VCaP (cell line): Measurements from ENCODE around the gene PLCB4.
"Not testable (repeated sequence)": the region's sequence is repeated elsewhere in the genome, so short reads cannot be mapped to it uniquely, and the experiment has no call there.

Experiments
- H3K27ac ChIP-seq: fragments of 450-650 bp; 2 replicates; pipeline ENCODE4 v1.5.1; 2017
- TF ChIP-seq, protein P1 (sequence below): fragments of 450-650 bp; conservative IDR thresholded peaks from 2 replicates; pipeline ENCODE4 v1.5.1; 2017; ENCODE audit warnings: mild to moderate bottlenecking, moderate library complexity

Gene PLCB4

DNA sequence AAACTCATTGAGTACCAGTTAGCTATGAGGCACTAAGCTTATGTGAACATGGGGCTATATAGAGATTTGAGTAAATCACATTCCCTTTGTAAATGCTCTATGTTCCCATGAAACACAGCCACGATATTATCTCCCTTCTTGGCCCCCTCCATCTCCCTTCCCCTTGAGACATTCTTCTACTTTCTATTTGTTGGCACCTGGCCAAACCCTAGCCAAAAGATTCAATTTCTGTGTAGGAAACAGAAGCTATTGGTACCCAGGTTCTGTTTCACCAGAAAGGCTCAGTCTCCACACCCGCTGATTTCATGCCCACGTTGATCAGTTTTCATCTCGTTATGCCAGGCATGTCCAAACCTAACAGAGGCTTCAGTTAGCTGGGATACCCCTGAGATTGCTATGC is 300.0 kb downstream of the PLCB4 start:
- no peak overlapping the region for H3K27ac ChIP-seq
- TF ChIP-seq, protein P1, sequence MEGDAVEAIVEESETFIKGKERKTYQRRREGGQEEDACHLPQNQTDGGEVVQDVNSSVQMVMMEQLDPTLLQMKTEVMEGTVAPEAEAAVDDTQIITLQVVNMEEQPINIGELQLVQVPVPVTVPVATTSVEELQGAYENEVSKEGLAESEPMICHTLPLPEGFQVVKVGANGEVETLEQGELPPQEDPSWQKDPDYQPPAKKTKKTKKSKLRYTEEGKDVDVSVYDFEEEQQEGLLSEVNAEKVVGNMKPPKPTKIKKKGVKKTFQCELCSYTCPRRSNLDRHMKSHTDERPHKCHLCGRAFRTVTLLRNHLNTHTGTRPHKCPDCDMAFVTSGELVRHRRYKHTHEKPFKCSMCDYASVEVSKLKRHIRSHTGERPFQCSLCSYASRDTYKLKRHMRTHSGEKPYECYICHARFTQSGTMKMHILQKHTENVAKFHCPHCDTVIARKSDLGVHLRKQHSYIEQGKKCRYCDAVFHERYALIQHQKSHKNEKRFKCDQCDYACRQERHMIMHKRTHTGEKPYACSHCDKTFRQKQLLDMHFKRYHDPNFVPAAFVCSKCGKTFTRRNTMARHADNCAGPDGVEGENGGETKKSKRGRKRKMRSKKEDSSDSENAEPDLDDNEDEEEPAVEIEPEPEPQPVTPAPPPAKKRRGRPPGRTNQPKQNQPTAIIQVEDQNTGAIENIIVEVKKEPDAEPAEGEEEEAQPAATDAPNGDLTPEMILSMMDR: no peak

DNA sequence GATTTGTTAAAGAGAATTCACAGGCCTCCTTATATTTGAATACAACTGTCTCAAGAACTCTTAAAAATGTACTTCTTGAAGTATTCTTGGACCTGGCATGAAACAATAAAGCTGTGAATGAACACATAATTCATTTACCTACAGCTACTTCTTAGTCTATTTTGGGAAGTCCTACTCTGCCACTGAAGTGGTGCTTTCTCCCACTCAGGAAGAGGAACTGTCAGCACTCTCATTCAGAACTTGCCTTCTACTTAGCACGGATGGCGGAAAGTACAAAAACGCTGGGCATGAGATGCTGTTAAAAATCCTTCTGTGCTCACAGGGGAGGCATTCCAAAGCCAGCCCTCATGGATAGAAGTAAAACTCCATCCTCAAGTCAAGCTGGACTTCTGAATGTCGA is 300.7 kb downstream of the PLCB4 start:
- H3K27ac ChIP-seq: no peak overlapping the region
- TF ChIP-seq, protein P1: no peak

- TF ChIP-seq, protein P1: no peak
- H3K27ac ChIP-seq: peak overlapping the region; percentile 20
Measured at GRCh38 chr20:9374072-9374471, 305.2 kb downstream of the PLCB4 start.

- H3K27ac ChIP-seq: peak overlapping the region; percentile 20
- TF ChIP-seq, protein P1: no peak
Measured at GRCh38 chr20:9374480-9374879, 305.6 kb downstream of the PLCB4 start.

- peak overlapping the region; percentile 5; the same call in 1 of the 2 replicates for H3K27ac ChIP-seq
- TF ChIP-seq, protein P1: no peak
Measured at GRCh38 chr20:9375221-9375681, 306.4 kb downstream of the PLCB4 start.

DNA sequence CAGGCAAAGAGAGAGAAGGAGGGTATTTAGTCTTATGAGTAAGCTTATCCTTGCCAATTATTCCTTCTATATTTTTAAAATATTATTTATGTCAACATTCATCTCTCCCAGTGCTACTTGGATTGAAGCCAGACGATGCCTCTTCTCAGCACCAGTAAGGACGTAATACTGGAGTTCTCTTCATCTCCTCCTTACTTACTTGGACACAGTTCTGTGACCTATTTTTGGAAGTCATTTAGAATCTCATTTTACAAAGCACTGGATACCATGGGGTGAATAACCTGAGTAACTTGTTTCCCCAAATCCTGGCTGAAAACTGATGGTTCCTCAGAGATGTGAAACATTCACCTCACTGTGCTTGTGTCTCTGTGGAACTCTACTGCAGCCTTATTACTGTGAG is 308.1 kb downstream of the PLCB4 start:
- peak overlapping the region; percentile 7; the same call in 1 of the 2 replicates for H3K27ac ChIP-seq
- TF ChIP-seq, protein P1: no peak

DNA sequence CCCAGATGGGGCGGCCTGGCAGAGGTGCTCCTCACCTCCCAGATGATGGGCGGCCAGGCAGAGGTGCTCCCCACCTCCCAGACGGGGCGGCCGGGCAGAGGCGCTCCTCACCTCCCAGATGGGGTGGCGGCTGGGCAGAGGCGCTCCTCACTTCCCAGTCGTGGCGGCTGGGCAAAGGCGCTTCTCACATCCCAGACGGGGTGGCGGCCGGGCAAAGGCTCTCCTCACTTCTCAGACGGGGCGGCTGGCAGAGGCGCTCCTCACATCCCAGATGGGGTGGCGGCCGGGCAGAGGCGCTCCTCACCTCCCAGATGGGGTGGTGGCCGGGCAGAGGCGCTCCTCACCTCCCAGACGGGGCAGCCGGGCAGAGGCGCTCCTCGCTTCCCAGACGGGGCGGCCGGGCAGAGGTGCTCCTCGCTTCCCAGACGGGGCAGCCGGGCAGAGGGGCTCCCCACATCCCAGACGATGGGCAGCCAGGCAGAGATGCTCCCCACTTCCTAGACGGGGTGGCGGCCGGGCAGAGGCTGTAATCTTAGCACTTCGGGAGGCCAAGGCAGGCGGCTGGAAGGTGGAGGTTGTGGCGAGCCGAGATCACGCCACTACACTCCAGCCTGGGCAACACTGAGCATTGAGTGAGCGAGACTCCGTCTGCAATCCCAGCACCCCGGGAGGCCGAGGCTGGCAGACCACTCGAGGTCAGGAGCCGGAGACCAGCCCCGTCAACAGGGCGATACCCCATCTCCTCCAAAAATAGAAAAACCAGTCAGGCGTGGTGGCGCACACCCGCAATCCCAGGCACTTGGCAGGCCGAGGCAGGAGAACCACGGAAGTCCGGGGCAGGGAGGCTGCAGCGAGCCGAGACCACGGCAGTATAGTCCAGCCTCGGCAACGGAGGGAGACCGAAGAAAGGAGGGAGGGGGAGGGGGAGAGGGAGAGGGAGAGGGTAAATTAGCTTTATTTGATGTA is 316.7 kb downstream of the PLCB4 start:
- H3K27ac ChIP-seq: not testable (repeated sequence)
